GM18511 (cell line): ENCODE measurements around the gene IL1RAPL1.
A peak's percentile ranks its signal among the peaks of the same experiment; 100 is the strongest.

ENCODE experiments used
- ATAC-seq: cut with Tn5 transposase; IDR thresholded peaks from one replicate; pipeline ENCODE4 v1.9.1; 2021; ENCODE audit warnings: mild to moderate bottlenecking, moderate library complexity; ENCODE audit not compliant: unreplicated experiment

The IL1RAPL1 gene

DNA sequence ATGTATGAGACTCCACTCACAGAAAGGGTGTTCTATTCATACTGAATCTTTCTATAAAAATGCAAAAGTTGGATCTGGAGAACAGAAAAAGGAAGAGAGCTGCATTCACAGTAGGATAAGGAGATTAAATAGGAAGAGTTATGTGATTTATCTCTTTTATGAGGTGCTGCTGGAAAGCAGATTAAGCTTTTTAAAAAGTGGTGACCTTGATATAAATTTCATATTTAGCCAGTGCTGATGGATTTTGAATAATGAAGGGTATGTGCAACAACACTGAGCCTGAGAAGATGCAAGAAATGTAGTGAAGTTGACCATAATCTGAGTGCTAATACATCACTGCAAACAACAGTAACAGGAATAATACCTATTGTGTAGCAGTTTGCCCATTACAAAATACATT is 795.6 kb downstream of the IL1RAPL1 start:
- ATAC-seq: no peak

DNA sequence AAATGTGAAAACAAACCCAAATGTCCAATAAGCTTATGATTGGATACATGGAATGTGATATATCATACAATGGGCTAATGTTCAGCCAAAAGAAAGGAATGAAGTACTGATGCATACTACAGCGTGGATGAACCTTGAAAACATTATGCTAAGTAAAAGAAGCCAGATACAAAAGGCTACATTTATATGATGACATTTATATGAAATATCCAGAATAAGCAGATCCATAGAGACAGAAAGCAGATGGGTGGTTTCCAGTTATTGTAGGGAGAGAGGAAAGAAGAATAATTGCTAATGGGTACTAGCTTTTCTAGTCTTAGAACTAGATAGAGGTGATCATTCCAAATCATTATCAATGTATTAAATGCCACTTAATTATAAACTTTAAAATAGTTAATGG is 801.3 kb downstream of the IL1RAPL1 start:
- ATAC-seq: no peak

DNA sequence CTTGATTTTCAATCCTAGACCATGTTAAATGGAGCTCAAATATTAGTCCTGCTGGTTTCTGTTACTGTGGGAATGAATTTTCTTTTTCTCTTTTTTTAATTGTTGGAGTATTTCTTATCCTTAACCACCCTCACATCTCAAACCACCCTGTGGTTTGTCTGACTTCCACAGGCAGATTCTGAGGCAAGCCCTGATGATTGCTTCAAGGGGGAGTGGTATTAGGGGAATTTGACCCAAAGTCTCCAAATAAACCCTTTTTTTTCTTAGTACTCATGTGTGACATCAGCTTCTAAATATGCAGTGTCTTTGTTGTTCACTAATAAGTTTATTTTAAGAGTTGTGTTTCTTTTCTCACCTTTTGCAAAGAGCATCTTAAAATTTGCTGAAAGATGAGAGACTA is 810.3 kb downstream of the IL1RAPL1 start:
- no peak for ATAC-seq

DNA sequence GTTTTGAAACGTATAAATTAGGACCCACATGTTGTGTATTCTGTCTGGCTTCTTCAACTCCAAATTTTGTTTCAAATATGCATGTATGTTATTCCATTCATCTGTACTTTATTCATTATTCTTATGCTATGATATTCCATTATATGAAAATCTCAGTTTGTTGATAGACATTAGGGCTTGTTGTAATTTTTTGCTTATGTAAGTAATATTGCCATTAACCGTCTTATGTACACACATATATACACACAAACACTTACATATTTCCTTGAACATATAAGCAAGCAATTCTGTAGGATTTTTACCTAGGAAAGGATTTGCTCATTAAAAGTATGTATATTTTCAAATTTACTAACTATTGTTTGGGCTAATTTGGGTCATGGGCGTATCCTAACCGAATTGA is 820.1 kb downstream of the IL1RAPL1 start:
- no peak for ATAC-seq

DNA sequence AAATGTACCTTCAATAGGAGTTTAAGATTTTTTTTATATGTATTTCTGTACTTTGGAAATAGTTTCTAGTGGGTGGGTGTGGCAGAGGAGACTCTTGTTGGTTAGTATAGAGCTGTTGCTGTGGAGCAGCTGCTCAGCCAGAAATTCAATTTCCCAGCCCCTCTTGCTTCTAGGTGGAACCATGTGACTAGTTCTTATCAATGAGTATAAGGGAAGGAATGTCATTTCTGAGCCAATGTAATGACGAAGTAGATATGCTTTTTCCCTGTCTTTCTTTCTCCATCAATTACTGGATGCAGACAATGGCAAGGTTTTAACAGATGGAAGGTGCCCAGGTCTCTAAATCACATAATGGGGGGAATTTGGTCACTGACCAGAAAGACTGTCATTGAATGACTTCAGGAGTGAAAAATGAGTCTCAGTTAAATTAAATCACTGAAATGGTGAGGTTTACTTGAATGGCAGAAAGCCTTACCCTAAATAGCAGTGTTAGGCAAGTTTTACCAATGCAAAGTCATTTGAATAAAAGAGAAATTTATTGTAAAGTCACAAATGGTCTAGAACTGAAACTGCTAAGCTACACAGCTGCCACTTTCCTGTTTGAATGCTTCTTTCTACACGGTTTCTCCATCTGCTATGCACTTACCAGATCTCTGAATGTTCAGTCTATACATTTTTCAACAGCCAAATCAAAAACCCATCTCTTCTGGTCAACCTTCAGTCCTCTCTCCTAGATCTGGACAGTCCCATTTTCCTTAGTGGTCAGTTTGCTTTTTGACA is 832.7 kb downstream of the IL1RAPL1 start:
- ATAC-seq: peak; percentile 74

DNA sequence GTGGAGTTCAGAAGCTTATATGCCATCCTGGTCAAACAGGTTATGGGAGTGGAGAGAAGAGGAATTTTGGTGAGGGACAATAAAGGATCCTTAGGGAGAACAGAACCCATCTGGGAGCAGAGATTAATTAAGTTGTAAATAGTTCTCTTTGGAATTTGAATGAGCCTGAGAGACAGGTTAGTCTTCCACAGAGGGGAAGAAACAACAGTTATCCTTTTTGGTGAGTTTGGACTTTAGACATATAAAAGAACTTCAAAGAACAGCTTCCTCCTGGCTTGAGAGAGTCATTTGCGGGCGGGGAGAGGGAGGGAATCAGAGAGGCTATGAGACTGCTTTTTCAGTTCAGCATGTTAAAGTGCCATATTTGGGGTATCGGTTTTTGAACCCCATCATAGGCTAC is 834.8 kb downstream of the IL1RAPL1 start:
- ATAC-seq: no peak

DNA sequence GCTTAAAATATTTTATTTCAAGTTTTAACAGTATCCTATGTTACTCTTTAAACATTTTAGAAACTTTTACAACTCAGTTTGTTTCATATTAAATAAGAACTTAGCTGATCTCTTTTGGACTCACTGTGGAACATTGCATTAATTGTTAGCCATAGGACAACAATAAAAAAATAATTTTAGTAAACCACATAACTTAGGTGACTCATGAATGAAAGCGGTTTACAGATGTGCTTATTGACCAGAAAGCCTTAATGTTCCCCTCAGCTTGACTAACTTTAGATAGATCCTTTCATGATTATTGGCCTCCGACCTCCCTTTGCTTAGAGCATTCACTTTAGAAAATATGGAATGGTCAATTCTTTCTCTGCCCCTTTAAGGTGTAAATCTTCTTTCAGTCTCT is 844.6 kb downstream of the IL1RAPL1 start:
- no peak for ATAC-seq

DNA sequence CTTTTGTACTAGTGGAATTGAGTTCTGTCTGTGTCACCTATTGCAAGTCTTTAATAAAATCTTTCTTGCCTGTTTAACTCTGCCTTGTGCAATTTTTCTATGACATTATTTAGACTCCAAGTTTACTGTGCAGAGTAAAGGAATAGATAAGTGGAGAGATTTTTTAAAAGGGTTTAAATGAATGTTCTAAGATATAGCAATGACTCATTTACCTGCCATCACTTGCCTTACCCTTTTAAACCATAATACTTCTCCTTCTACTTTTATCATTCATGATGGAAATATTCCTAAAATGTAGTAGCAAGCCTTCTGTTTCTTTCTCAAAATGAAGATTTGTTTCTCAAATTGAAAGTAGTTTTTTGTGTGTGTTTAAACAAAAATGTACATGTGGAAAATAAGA is 845.3 kb downstream of the IL1RAPL1 start:
- no peak for ATAC-seq

DNA sequence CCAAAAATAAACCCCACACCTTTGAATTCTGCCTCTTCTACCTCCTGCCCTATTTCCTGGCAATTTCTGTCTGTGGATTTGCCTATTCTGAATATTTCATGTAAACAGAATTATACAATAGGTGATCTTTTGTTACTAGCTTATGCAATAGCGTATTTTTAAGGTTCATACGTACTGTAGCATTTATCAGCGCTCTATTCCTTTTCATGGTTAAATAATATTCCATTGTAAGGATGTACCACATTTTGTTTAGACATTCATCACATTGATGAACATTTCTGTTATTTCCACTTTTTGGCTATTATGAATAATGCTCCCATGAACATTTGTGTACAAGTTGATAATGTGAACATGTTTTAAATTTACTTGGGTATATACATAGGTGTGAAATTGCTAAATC is 847.7 kb downstream of the IL1RAPL1 start:
- ATAC-seq: no peak

DNA sequence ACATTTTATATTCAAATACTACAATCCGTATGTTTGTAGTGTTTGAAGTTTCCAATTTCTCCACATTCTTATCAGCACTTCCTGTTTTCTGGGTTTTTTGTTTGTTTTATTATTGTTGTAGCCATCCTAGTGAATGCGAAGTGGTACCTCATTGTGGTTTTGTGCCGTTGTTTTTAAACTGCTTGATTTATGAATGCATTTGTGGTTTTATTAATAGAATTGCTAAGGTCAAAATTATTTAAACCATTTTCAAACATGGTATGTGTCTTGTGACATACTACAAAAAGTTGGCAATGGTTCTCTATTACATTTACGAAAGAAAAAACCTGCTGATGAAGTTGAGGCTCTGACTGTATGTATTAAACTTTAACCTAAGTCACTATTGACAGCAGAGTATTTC is 848.1 kb downstream of the IL1RAPL1 start:
- no peak for ATAC-seq

DNA sequence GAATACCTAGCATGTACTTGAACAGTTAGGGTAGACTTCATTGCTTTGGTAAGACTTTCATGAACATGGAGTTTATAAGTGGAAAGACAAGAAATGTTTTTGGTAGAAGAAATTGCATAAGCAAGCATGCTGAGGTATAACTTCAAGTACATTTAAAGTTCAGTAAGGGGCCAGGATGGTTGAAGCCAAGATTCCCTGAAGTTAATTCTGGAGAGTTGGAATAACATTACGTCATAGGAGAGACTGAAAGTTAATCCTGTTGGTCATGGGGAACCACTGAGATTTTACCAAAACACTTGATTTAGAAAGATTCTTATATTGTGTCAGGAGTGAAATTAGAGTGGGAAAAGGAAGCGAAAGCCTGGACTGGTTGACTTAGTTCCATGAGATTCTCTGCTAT is 860.6 kb downstream of the IL1RAPL1 start:
- no peak for ATAC-seq

DNA sequence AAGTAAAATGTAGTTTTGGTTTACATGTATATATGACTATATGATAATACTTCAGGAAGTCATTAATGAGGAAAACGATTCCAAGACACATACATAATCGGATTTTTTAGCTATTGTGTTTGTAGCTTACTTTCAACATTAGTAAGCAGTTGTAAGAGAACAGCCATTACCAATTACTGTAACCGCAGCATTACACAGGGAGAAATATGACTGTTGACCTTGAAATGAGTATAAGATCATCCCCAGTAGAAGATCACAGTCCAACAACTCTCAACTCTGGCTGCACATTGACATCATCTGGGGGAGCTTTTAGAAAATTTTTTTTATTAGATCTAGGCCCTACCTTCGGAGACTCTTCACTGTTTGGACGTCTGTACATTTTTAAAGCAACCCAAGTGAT is 866.1 kb downstream of the IL1RAPL1 start:
- no peak for ATAC-seq

DNA sequence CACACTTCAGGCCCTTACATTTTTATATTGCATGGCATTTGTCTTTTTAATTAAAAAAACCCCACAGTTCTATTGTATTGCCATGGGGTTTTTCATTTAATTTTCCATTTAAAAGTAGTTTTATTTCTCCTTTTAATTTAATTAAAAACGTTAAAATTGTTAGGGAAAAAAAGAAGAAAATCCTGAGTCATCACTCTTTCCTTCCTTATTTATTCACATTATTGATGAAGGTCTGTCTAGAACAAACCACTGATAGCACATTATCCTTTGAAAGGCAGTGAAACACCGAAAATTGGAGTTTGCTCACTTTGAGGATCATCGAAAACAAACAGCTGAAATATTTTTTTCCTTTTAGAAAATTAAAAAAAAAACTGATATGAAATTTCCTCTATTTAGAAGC is 868.5 kb downstream of the IL1RAPL1 start:
- no peak for ATAC-seq

DNA sequence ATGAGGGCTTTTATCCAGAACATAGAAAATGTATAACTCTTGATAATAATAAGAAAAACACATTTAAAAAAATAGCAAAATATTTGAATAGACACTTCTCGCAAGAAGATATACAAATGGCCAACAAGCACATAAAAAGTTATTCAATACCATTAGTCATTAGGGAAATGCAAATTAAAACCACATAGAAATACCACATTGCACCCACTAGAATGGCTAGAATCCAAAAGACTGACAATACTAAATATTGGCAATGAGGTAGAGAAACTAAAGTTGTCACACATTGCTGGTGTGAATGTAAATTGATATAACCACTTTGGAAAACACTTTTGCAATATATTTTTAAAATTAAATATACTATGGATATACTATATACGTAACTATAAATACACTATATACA is 873.8 kb downstream of the IL1RAPL1 start:
- ATAC-seq: peak; percentile 62

DNA sequence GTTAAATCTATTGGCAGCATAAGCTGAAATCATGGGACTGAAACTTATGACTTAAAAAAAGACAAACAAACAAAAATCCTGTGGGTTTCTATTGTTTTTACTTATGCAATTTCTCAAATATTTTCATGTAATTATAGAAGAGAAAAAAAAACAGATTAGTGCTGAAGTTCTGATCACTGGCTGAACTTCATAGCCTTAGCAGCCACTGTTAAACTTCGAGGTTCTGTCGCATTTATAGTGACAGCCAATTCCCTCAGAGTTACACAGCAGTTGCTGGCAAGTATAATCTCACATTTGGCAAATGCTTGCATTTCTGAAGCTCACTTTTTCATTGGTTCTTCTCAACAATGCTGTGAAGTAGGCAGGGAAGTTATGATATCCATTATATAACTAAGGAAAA is 879.2 kb downstream of the IL1RAPL1 start:
- ATAC-seq: no peak

DNA sequence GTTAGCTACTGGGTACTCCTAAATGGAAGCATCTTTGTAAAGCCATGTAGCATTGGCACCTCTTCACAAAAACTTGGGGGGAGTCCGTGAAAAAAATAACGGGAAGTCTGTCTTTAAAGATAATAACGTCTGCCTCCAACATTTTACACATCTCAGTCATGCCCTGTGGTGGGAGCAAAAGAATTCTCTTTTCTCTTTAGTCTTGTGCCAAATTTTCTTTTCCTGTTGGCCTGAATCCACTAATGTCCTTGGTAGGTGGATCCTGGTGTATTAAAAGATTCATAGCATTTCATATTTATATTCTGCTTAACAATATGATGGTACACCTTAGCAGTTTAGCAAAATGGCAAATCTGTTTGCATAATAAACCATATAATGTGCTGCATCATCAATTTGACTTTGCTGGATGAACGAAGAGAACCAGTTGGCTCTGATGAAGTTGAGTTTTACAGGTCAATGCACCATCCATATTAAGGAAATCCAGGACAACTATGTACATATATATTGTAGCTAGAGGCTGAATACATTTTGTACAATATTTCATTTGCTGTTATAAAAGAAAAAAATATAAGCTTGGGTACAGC is 881.8 kb downstream of the IL1RAPL1 start:
- no peak for ATAC-seq

DNA sequence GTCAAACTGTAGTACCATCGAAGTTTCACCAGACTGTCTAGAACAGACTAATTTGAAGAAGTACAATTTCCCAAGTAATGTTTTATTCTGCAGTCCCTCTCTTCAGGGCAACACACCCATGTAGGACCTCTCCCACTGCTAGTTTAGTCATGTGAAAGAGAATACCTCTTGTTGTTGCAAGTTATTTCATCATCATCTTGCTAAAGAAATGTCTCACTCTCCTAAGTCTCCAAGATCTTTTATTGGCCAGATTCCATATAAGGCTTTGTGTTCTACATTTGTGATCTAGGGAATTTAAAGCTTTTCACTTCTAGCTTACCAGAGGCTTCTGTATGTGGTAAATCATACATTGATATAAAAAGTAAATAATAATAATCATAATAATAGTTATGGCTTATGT is 882.8 kb downstream of the IL1RAPL1 start:
- no peak for ATAC-seq

DNA sequence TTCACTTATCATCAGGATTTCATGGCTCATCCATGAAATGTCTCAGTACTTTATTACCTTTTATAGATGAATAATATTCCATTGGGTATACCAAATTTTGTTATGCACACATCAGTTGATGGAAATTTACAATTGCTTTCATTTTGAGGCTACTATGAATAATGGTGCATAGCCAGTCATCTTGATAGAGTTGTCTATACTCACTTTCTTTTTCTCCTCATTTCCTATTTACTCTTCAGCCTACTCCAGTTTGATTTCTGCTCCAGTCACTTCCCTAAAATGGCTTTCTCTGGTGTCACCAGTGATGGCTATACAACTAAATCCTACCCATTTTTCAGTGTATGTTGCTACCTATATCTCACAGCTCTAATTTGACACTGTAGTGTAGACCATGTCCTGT is 884.6 kb downstream of the IL1RAPL1 start:
- peak; percentile 58 for ATAC-seq

DNA sequence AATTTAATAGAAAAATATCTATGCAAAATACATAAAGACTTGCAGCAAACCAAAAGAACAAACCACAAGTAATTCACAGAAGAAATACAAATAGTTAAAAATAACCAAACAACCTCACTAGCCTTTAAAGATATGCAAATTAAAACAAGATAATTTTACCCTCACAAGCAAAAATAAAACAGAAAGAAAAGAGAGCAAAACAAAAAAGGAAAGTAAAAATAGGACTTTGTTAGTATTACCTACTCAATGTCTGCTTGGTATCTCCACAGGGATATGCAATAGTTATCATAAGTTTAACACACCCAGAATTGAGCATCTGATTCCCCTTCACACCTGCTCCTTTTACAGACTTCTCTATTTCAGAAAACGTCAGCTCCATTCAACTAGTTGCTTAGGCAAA is 890.6 kb downstream of the IL1RAPL1 start:
- peak; percentile 43 for ATAC-seq

DNA sequence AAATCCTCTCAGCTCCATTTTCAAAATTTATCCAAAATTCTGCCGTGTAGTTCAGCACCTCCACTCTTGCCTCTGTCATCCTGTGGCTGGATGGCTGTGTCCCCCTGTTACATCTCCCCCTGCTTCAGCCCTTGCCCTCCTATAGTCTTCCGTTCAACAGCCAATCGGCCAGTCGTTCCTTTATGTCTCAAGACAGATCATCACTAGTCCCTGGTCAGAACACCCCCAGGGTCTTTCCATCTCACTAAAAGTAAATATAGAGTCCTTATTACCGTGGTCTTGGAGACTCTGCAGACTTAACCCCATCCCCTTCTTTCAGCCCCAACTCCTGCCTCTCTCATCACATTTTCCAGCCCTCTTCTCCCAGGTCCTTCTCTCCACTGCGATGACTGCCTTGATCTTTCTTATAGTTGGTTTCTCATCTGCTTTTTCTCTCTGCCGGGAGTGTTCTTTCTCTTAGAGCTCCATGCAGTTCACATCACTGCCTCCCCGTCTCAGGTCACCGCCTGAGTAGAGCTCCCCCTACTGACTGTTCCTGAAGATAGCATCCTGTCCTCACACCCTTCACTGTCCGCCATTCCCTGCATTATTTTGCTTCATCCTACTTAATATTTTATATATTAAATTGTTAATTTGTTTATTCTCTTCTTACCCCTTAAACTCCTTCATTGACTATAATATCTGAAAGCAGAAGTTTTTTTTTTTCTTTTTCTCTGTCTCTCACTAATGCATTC is 891.3 kb downstream of the IL1RAPL1 start:
- ATAC-seq: peak; percentile 89

DNA sequence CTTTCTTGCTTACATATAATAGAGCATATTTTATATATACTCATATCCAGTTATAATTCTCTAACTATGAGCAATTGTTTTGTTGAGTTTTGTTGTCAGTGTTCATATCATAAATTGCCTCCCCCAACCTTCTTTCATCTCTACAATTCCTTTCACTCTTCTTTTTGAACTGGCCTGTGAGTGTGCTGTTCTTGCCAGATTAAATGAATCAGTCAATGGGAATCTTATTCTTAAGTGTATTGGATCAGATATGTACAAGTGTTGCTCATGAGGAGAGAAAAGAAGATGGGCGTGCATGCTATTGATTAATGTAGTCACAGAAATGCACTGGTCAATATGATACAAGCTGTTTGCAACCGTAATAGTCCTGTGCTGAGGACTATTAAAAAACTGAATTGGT is 900.0 kb downstream of the IL1RAPL1 start:
- ATAC-seq: no peak

DNA sequence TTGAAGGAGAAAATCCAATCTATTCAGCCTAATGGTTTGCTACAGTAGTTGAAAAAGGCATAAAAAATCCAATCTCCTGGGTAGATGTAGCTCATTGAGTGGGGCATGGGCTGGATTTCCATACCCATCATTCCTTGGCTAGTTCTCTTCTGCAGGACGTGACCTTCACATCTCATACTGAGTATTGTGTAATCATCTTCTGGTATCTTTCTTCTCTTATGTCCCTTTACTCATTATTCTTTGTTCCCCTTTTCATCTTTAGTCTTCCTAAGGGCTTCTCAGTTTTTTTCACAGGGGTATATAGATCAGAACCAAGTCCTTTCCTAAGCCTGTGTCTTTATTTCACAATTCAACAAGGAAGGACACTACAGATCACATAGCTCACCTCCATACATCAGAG is 900.5 kb downstream of the IL1RAPL1 start:
- ATAC-seq: peak; percentile 41
